ENCODE results near the gene CIDEC.

DNA sequence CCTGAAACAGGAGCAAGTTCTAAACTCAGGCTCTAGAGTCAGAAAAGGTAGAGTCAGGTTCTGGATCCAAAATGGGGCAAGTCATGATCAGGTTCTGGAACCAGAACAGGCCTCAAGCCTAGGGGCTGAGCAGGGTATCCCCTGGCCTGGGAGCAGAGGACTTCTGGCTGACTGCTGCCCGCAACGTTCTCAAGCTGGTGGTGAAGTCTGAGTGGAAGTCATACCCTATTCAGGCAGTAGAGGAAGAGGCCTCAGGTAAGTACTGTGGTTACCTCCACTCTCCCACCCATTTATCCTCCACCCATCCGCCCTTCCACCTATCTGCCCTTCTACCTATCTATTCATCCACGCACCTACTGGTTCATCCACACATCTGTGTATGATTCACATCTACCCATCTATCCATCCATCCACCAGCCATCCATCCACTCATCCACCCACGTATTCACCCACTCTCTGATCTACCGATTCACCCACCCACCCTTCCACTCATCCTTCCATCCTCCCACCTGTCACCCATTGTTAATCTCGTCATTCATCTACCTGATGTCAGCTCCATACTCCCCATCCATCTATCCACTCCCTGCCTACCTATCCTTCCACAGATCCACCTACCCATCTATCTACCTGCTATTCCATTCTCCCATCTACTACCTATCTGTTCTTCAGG, 61.3 kb downstream of the CIDEC start:
- TF ChIP-seq, protein P1, sequence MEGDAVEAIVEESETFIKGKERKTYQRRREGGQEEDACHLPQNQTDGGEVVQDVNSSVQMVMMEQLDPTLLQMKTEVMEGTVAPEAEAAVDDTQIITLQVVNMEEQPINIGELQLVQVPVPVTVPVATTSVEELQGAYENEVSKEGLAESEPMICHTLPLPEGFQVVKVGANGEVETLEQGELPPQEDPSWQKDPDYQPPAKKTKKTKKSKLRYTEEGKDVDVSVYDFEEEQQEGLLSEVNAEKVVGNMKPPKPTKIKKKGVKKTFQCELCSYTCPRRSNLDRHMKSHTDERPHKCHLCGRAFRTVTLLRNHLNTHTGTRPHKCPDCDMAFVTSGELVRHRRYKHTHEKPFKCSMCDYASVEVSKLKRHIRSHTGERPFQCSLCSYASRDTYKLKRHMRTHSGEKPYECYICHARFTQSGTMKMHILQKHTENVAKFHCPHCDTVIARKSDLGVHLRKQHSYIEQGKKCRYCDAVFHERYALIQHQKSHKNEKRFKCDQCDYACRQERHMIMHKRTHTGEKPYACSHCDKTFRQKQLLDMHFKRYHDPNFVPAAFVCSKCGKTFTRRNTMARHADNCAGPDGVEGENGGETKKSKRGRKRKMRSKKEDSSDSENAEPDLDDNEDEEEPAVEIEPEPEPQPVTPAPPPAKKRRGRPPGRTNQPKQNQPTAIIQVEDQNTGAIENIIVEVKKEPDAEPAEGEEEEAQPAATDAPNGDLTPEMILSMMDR (IDR thresholded peaks at IDR 0.05): no peak
- TF ChIP-seq POLR2A (IDR thresholded peaks at IDR 0.05): no peak
- TF ChIP-seq POLR2AphosphoS5 (IDR thresholded peaks at IDR 0.05): no peak
- TF ChIP-seq EP300 (IDR thresholded peaks at IDR 0.05; ENCODE audit: low read depth): no peak
